H1 (cell line): Measurements from ENCODE around the gene GDPGP1. TPM values are rescaled to one million over a fixed set of nuclear protein-coding genes. Genes with fewer than 3 reads are reported as not detected.

Experiments used
- CREB1 ChIP-seq: IDR thresholded peaks from 2 replicates; pipeline ENCODE4 v1.6.1; 2012; ENCODE audit warnings: inconsistent platforms
- EP300 ChIP-seq, 2 experiments: IDR thresholded peaks; 1 replicate in 1 of 2; 2 replicates in 1 of 2; pipeline ENCODE4 v1.6.1; 2011 to 2012; ENCODE audit warnings: low read depth in 2 of 2, low read length in 2 of 2, mild to moderate bottlenecking in 2 of 2, borderline replicate concordance in 1 of 2, inconsistent platforms in 1 of 2, moderate library complexity in 1 of 2
- HDAC6 ChIP-seq: IDR thresholded peaks from one replicate; pipeline ENCODE4 v1.7.1; 2012; ENCODE audit warnings: low read depth, mild to moderate bottlenecking, inconsistent platforms, low read length, moderate library complexity
- KDM4A ChIP-seq: IDR thresholded peaks from one replicate; pipeline ENCODE4 v1.7.1; 2012; ENCODE audit warnings: low read depth, mild to moderate bottlenecking, moderate library complexity, low read length, inconsistent platforms; ENCODE audit not compliant: severe bottlenecking
- POLR2A ChIP-seq, 2 experiments: IDR thresholded peaks; 1 replicate in 1 of 2; 2 replicates in 1 of 2; pipeline ENCODE4 v1.6.1; 2011; ENCODE audit warnings: low read depth in 2 of 2, low read length in 2 of 2, mild to moderate bottlenecking in 2 of 2; ENCODE audit errors: control extremely low read depth in 1 of 2
- SIN3A ChIP-seq, 2 experiments: IDR thresholded peaks in 1 of 2; conservative IDR thresholded peaks in 1 of 2; 2 replicates each; pipeline ENCODE4 v1.6.1; 2011 to 2012; ENCODE audit warnings: low read length in 2 of 2, improper control_type of control experiment in 1 of 2, low read depth in 1 of 2, mild to moderate bottlenecking in 1 of 2
- polyA plus RNA-seq, 7 experiments: library from polyadenylated mRNA; depleted of rRNA in 3 of 7; stranded (reverse) in 5 of 7; unstranded in 2 of 7; fragments of >200 nt in 5 of 7; fragments of 200-250 nt in 2 of 7; gene quantifications; 1 replicate in 5 of 7; 2 replicates in 1 of 7; 4 replicates in 1 of 7; pipeline versions ENCODE4 v1.2.1 to v1.2.3, GENCODE V29; 2011 to 2013; ENCODE audit warnings: missing spikeins in 2 of 7, mixed read lengths in 2 of 7
- total RNA-seq: library from RNA; stranded (reverse); fragmentation: NEBNext Ultra II Directional; extraction: Animal tissue kit (Norgen Biotek cat#: 25700); gene quantifications from 2 replicates; pipeline ENCODE4 v1.2.1, GENCODE V29; 2021
- TF ChIP-seq, protein P1 (sequence below): IDR thresholded peaks from 2 replicates; pipeline ENCODE4 v1.6.1; 2012; ENCODE audit warnings: inconsistent platforms
- TF ChIP-seq, protein P2 (sequence below): IDR thresholded peaks from 2 replicates; pipeline ENCODE4 v1.6.1; 2012; ENCODE audit warnings: low read length, inconsistent platforms

GDPGP1 gene
- total and polyA plus RNA-seq, 2 of the 8 experiments (the other 6 are each of a cell fraction or from before 2014, with no cell fraction given) = 1.8 to 5.6 TPM

DNA sequence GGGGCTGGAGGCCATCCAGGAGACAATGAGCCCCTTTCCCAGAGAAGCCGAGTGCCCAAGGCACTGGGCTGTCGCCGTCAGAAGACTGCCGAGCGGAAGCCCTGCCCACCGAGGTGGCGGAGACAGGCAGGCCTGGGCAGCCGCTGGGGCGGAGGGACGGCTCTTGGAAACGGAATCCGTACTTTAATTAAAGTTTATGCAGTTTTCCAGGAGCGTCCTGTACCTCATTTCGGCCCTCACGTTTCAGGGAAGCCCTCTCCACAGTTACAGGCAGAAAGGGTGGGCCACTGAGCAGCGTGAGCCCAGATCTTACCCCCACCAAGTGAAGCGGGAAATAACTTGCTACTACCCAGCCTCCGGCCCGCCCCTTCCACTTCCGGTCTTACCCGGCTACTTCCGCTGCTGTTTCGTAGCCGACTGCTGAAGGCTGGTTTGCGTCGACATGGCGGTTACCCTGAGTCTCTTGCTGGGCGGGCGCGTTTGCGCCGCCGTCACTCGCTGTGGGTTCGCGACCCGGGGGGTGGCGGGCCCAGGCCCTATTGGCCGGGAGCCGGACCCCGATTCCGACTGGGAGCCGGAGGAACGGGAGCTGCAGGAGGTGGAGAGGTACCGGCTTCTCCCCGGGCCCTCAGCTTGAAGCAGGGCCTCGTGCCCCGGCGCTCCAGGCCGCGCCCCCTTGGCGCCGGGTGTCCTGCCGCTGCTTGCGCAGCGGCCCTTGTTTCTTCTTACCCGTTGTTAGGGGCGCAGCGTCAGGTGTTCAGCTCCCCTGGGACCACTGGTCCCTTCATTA lies 31.5 kb downstream of the GDPGP1 start, which contains the start of gene NGRN (continued):
- TF ChIP-seq EP300 (IDR thresholded peaks at IDR 0.05; ENCODE audit: borderline replicate concordance in 1 of 2, low read depth in 2 of 2, low read length in 2 of 2) (no peak), CREB1 (peak; percentile 41; the same call in 1 of the 2 replicates), POLR2A (IDR thresholded peaks at IDR 0.05; ENCODE audit: control extremely low read depth in 1 of 2, low read depth in 2 of 2, low read length in 2 of 2) (peak; percentile 92 to 95), SIN3A (conservative IDR thresholded peaks at IDR 0.05 in 1 of 2, IDR thresholded peaks at IDR 0.05 in 1 of 2; ENCODE audit: low read depth in 1 of 2, low read length in 2 of 2) (peak; percentile 25 to 48; a peak in 3 of 4 replicates), KDM4A (peak; percentile 71), HDAC6 (no peak)
- TF ChIP-seq, protein P1, sequence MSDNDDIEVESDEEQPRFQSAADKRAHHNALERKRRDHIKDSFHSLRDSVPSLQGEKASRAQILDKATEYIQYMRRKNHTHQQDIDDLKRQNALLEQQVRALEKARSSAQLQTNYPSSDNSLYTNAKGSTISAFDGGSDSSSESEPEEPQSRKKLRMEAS = peak; percentile 84
- TF ChIP-seq, protein P2, sequence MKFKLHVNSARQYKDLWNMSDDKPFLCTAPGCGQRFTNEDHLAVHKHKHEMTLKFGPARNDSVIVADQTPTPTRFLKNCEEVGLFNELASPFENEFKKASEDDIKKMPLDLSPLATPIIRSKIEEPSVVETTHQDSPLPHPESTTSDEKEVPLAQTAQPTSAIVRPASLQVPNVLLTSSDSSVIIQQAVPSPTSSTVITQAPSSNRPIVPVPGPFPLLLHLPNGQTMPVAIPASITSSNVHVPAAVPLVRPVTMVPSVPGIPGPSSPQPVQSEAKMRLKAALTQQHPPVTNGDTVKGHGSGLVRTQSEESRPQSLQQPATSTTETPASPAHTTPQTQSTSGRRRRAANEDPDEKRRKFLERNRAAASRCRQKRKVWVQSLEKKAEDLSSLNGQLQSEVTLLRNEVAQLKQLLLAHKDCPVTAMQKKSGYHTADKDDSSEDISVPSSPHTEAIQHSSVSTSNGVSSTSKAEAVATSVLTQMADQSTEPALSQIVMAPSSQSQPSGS = peak; percentile 12; the same call in 1 of the 2 replicates
- TF ChIP-seq, all 59 proteins: peak for 19
